ENCODE measurements around the gene RXRA. TPM values are rescaled to one million over a fixed set of nuclear protein-coding genes. Genes with fewer than 3 reads are reported as not detected.

Gene RXRA
- total RNA-seq, 4 donors from 2014 or later = 41.8 to 83.1 (median 50.4) TPM

- Histone ChIP-seq H3K4me3 (no peak overlapping the region), H3K36me3 (peaks cover 0 to 20% (median 0%) of the 10 kb centered on the region in 3 donors), H3K9me3 (no peaks in the 10 kb centered on the region), H3K27me3 (no peaks in the 10 kb centered on the region), H3K27ac (no peak overlapping the region), H3K4me1 (peaks cover 50 to 92% (median 50%) of the 10 kb centered on the region in 3 donors)
- WGBS, 2 donors = 69 to 82% methylated on average over 4 to 6 of the region's 16 CpGs
- DNase-seq = no peak
- TF ChIP-seq CTCF (IDR thresholded peaks at IDR 0.05) = no peak
- no peak for TF ChIP-seq POLR2A (IDR thresholded peaks at IDR 0.05)
- intact Hi-C loops (cut with DNase I) = no loop called here
Measured at GRCh38 chr9:134395002-134395517, 68.8 kb downstream of the RXRA start.

DNA sequence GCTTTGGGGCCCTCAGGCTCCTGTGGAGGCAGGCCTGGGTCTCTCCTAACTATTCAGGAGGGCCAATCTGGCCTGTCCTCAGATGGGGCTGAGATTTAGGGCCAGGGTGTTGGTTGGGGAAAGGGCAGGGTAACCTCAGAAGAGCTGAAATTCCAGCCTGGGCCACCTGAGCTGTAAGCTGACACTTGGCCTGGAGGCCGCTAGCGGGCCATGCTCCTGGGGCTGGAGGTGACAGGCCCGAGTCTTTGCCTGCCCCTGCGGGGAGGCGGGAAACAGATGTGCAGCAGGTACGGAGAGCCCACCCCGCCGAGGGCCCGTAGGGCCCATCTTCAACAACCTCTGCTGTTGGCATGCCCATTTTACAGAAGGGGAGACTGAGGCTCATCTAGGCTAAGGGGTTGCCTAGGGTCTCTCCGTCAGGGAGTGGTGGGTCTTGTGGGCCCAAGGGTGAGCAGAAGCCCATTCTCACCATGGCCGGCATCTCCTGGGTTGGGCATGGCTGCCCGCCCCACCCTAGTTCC is 69.5 kb downstream of the RXRA start:
- Histone ChIP-seq H3K4me1 (peaks cover 43 to 89% (median 44%) of the 10 kb centered on the region in 3 donors), H3K36me3 (peaks cover 0 to 20% (median 0%) of the 10 kb centered on the region in 3 donors), H3K4me3 (peak overlapping the region in 1 of 4 donors; percentile 42), H3K9me3 (no peaks in the 10 kb centered on the region), H3K27ac (peak overlapping the region in 1 of 4 donors; percentile 29), H3K27me3 (no peaks in the 10 kb centered on the region)
- WGBS, 2 donors = 65 to 67% methylated on average over 1 to 4 of the region's 12 CpGs
- intact Hi-C loops (cut with DNase I) = no loop called here
- no peak for DNase-seq
- TF ChIP-seq CTCF (IDR thresholded peaks at IDR 0.05) = no peak
- TF ChIP-seq POLR2A (IDR thresholded peaks at IDR 0.05) = no peak

GRCh38 chr9:134396258-134396742 is 70.0 kb downstream of the RXRA start:
- no peak for DNase-seq
- Histone ChIP-seq H3K4me1 (peaks cover 38 to 87% (median 39%) of the 10 kb centered on the region in 3 donors), H3K27me3 (no peaks in the 10 kb centered on the region), H3K9me3 (no peaks in the 10 kb centered on the region), H3K4me3 (peak overlapping the region in 2 of 4 donors; percentile 15 to 42), H3K27ac (peak overlapping the region in 1 of 4 donors; percentile 29), H3K36me3 (peaks cover 0 to 23% (median 0%) of the 10 kb centered on the region in 3 donors)
- WGBS, 2 donors = 67% methylated on average over 13 of the region's 18 CpGs; no CpG with 5 or more reads in 1 of the 2 donors
- intact Hi-C loops (cut with DNase I) = no loop called here
- TF ChIP-seq CTCF (IDR thresholded peaks at IDR 0.05) (no peak), POLR2A (IDR thresholded peaks at IDR 0.05) (no peak)

DNA sequence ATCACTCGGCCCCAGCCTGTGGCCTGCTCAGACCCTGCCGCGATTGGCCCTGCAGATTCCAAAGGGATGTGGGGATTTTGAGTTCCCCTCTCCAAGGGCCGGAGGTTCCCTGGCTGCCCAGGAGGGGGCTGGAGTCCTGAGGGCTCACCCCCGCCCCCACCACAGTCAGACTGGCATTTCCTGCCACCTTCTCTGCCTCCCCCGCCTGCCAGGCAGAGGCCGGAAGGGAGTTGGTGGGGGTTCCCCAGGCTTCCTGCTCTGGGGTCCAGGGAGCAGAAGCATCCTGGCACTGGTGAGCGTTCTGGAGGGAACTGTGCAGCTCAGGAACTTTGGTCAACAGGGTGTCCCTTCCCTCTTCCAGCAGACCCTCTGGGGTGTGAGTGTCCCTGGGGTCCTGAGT is 70.6 kb downstream of the RXRA start:
- H3K4me3 ChIP-seq = peak overlapping the region in 2 of 4 donors; percentile 15 to 42

More for the DNA sequence above, 70.6 kb downstream of the RXRA start:
- peak overlapping the region in 1 of 4 donors; percentile 7 for H3K27ac ChIP-seq
- peaks cover 33 to 87% (median 33%) of the 10 kb centered on the region in 3 donors for H3K4me1 ChIP-seq
- no peaks in the 10 kb centered on the region for H3K27me3 ChIP-seq
- H3K36me3 ChIP-seq = peaks cover 0 to 28% (median 0%) of the 10 kb centered on the region in 3 donors
- TF ChIP-seq CTCF (IDR thresholded peaks at IDR 0.05) (peak in 1 of 6 experiments; percentile 2), POLR2A (IDR thresholded peaks at IDR 0.05) (no peak)
- intact Hi-C loops (cut with DNase I) = no loop called here
- H3K9me3 ChIP-seq = no peaks in the 10 kb centered on the region
- WGBS, 2 donors = 83% methylated on average over 1 of the region's 8 CpGs; no CpG with 5 or more reads in 1 of the 2 donors
- no peak for DNase-seq
